Neuronal stem cell (in vitro differentiated cells): Measurements from ENCODE around the gene HNMT.

Source experiments
- DNase-seq: peaks from one replicate; pipeline ENCODE4 v3.0.0-alpha.2; 2013; ENCODE audit warnings: low spot score
- H2AFZ ChIP-seq: one replicate; pipeline ENCODE4 v1.6.1; 2013; ENCODE audit warnings: mild to moderate bottlenecking, low read length, inconsistent platforms
- H2AK5ac ChIP-seq: 2 replicates; pipeline ENCODE4 v1.6.1; 2013; ENCODE audit warnings: low read depth, mild to moderate bottlenecking, inconsistent platforms, low read length, moderate library complexity, mixed read lengths
- H2BK120ac ChIP-seq: 2 replicates; pipeline ENCODE4 v1.6.1; 2013; ENCODE audit warnings: low read depth, mild to moderate bottlenecking, inconsistent platforms, low read length, moderate library complexity, mixed read lengths
- H2BK12ac ChIP-seq: one replicate; pipeline ENCODE4 v1.6.1; 2013; ENCODE audit warnings: low read length, inconsistent platforms
- H2BK15ac ChIP-seq: 2 replicates; pipeline ENCODE4 v1.6.1; 2013; ENCODE audit warnings: mild to moderate bottlenecking, low read length, inconsistent platforms, mixed read lengths
- H2BK5ac ChIP-seq: one replicate; pipeline ENCODE4 v1.6.1; 2013; ENCODE audit warnings: inconsistent platforms, mild to moderate bottlenecking, low read length, moderate library complexity
- H3K14ac ChIP-seq: one replicate; pipeline ENCODE4 v1.6.1; 2013; ENCODE audit warnings: low read length, inconsistent platforms
- H3K18ac ChIP-seq: 2 replicates; pipeline ENCODE4 v1.6.1; 2013; ENCODE audit warnings: low read length, inconsistent platforms
- H3K23ac ChIP-seq: 2 replicates; pipeline ENCODE4 v1.6.1; 2013; ENCODE audit warnings: low read depth, mild to moderate bottlenecking, mixed read lengths, low read length, inconsistent platforms; ENCODE audit not compliant: poor library complexity
- H3K27ac ChIP-seq: replicated peaks from 3 replicates; pipeline ENCODE4 v1.5.1; 2013; ENCODE audit warnings: low read length, inconsistent platforms
- H3K27me3 ChIP-seq, 3 experiments: 2 replicates each; pipeline ENCODE4 v1.6.1; 2013; ENCODE audit warnings: low read length in 3 of 3, mild to moderate bottlenecking in 2 of 3, inconsistent platforms in 1 of 3, low read depth in 1 of 3, mixed read lengths in 1 of 3, moderate library complexity in 1 of 3; ENCODE audit not compliant: control insufficient read depth in 3 of 3, insufficient read depth in 3 of 3
- H3K36me3 ChIP-seq, 2 donors: replicated peaks in 1 of 2; 2 replicates each; pipeline ENCODE4 v1.6.1; 2013; ENCODE audit warnings: low read length in 2 of 2; ENCODE audit not compliant: control insufficient read depth in 2 of 2, insufficient read depth in 2 of 2
- H3K4ac ChIP-seq: 2 replicates; pipeline ENCODE4 v1.6.1; 2013; ENCODE audit warnings: inconsistent platforms, mild to moderate bottlenecking, low read length, moderate library complexity
- H3K4me1 ChIP-seq, 2 donors: 1 replicate in 1 of 2; 2 replicates in 1 of 2; pipeline ENCODE4 v1.6.1; 2013; ENCODE audit warnings: low read length in 2 of 2, low read depth in 1 of 2; ENCODE audit not compliant: control insufficient read depth in 2 of 2, insufficient read depth in 1 of 2
- H3K4me2 ChIP-seq: one replicate; pipeline ENCODE4 v1.6.1; 2013; ENCODE audit warnings: mild to moderate bottlenecking, low read length, inconsistent platforms; ENCODE audit not compliant: insufficient read depth, poor library complexity, severe bottlenecking
- H3K4me3 ChIP-seq, 2 donors: 2 replicates each; pipeline ENCODE4 v1.5.1; 2013; ENCODE audit warnings: low read length in 2 of 2, mild to moderate bottlenecking in 2 of 2, inconsistent platforms in 1 of 2, moderate library complexity in 1 of 2
- H3K79me1 ChIP-seq: one replicate; pipeline ENCODE4 v1.6.1; 2013; ENCODE audit warnings: low read depth, mild to moderate bottlenecking, inconsistent platforms, low read length, moderate library complexity
- H3K9ac ChIP-seq: one replicate; pipeline ENCODE4 v1.6.1; 2013; ENCODE audit warnings: mild to moderate bottlenecking, low read depth, low read length, inconsistent platforms; ENCODE audit not compliant: poor library complexity
- H3K9me3 ChIP-seq, 2 donors: replicated peaks in 1 of 2; 2 replicates each; pipeline versions ENCODE3 to v1.6.1; 2013; ENCODE audit warnings: low read length in 2 of 2, mild to moderate bottlenecking in 2 of 2, inconsistent platforms in 1 of 2, low read depth in 1 of 2, mixed read lengths in 1 of 2, moderate library complexity in 1 of 2; ENCODE audit not compliant: control insufficient read depth in 2 of 2, insufficient read depth in 1 of 2
- H4K8ac ChIP-seq: one replicate; pipeline ENCODE4 v1.6.1; 2013; ENCODE audit warnings: low read depth, mild to moderate bottlenecking, inconsistent platforms, low read length, moderate library complexity
- H4K91ac ChIP-seq: one replicate; pipeline ENCODE4 v1.6.1; 2013; ENCODE audit warnings: low read length, low read depth, mild to moderate bottlenecking, inconsistent platforms; ENCODE audit not compliant: poor library complexity
- WGBS, 2 donors: extraction: QIAGEN DNeasy Blood & Tissue Kit; methylation state at CpG; one replicate each; pipeline ENCODE4 v1.1.7; 2013; ENCODE audit warnings: missing lambda C conversion rate in 2 of 2, mixed read lengths in 1 of 2; ENCODE audit not compliant: insufficient read length in 2 of 2, insufficient replicate concordance in 1 of 2; ENCODE audit errors: extremely low coverage in 2 of 2; 5-methylcytosine and 5-hydroxymethylcytosine counted together

The HNMT gene

GRCh38 chr2:138012968-138013367 is 48.7 kb downstream of the HNMT start:
- Histone ChIP-seq H2AK5ac (no peak overlapping the region), H2BK15ac (no peak overlapping the region), H3K27me3 (no peaks in the 10 kb centered on the region), H3K4me2 (no peak overlapping the region), H2BK120ac (no peak overlapping the region), H4K8ac (no peak overlapping the region), H2BK12ac (no peak overlapping the region), H3K27ac (no peak overlapping the region), H3K9me3 (no peaks in the 10 kb centered on the region), H3K23ac (no peak overlapping the region), H4K91ac (no peak overlapping the region), H3K4ac (no peak overlapping the region), H3K79me1 (no peaks in the 10 kb centered on the region), H3K4me3 (no peak overlapping the region), H2BK5ac (no peak overlapping the region), H3K9ac (no peak overlapping the region), H3K14ac (no peak overlapping the region), H3K4me1 (no peaks in the 10 kb centered on the region), H3K36me3 (no peaks in the 10 kb centered on the region), H3K18ac (no peak overlapping the region), H2AFZ (no peak overlapping the region)
- no CpG with 5 or more reads among the region's 3 CpGs for WGBS, 2 donors
- no peak for DNase-seq

GRCh38 chr2:138013639-138014038 is 49.4 kb downstream of the HNMT start:
- Histone ChIP-seq H3K9ac (no peak overlapping the region), H2AFZ (no peak overlapping the region), H3K27me3 (no peaks in the 10 kb centered on the region), H2BK12ac (no peak overlapping the region), H3K9me3 (no peaks in the 10 kb centered on the region), H3K4me1 (no peaks in the 10 kb centered on the region), H4K91ac (no peak overlapping the region), H3K23ac (no peak overlapping the region), H2BK15ac (no peak overlapping the region), H3K18ac (no peak overlapping the region), H3K4ac (no peak overlapping the region), H2AK5ac (no peak overlapping the region), H2BK120ac (no peak overlapping the region), H3K4me2 (no peak overlapping the region), H3K79me1 (no peaks in the 10 kb centered on the region), H3K4me3 (no peak overlapping the region), H3K36me3 (no peaks in the 10 kb centered on the region), H3K14ac (no peak overlapping the region), H2BK5ac (no peak overlapping the region), H4K8ac (no peak overlapping the region), H3K27ac (no peak overlapping the region)
- DNase-seq = no peak
- no CpG with 5 or more reads among the region's 2 CpGs for WGBS, 2 donors

GRCh38 chr2:138015494-138015893 is 51.2 kb downstream of the HNMT start:
- H2BK120ac ChIP-seq = no peak overlapping the region
- no peak overlapping the region for H2BK12ac ChIP-seq
- no peak overlapping the region for H3K23ac ChIP-seq
- WGBS, 2 donors = no CpG with 5 or more reads among the region's 3 CpGs
- H3K14ac ChIP-seq = no peak overlapping the region
- no peak overlapping the region for H4K91ac ChIP-seq
- no peak for DNase-seq
- no peak overlapping the region for H2BK15ac ChIP-seq
- no peak overlapping the region for H2AFZ ChIP-seq
- H3K18ac ChIP-seq = no peak overlapping the region
- H3K36me3 ChIP-seq = no peaks in the 10 kb centered on the region
- no peak overlapping the region for H3K4ac ChIP-seq
- no peaks in the 10 kb centered on the region for H3K9me3 ChIP-seq
- H3K27me3 ChIP-seq = no peaks in the 10 kb centered on the region
- H3K4me2 ChIP-seq = no peak overlapping the region
- H4K8ac ChIP-seq = no peak overlapping the region
- H3K9ac ChIP-seq = no peak overlapping the region
- H3K79me1 ChIP-seq = no peaks in the 10 kb centered on the region
- H2AK5ac ChIP-seq = no peak overlapping the region
- no peak overlapping the region for H2BK5ac ChIP-seq
- no peak overlapping the region for H3K27ac ChIP-seq
- no peak overlapping the region for H3K4me3 ChIP-seq
- no peaks in the 10 kb centered on the region for H3K4me1 ChIP-seq

- no peak overlapping the region for H4K91ac ChIP-seq
- H3K27ac ChIP-seq = no peak overlapping the region
- no peak overlapping the region for H2AK5ac ChIP-seq
- H3K23ac ChIP-seq = no peak overlapping the region
- no peak overlapping the region for H3K4ac ChIP-seq
- no peaks in the 10 kb centered on the region for H3K27me3 ChIP-seq
- no peak overlapping the region for H2AFZ ChIP-seq
- H2BK12ac ChIP-seq = no peak overlapping the region
- no peak overlapping the region for H2BK120ac ChIP-seq
- no peaks in the 10 kb centered on the region for H3K4me1 ChIP-seq
- no CpG with 5 or more reads among the region's 3 CpGs for WGBS, 2 donors
- H3K9me3 ChIP-seq = no peaks in the 10 kb centered on the region
- H3K14ac ChIP-seq = no peak overlapping the region
- H3K4me3 ChIP-seq = no peak overlapping the region
- H2BK5ac ChIP-seq = no peak overlapping the region
- no peak overlapping the region for H4K8ac ChIP-seq
- no peaks in the 10 kb centered on the region for H3K79me1 ChIP-seq
- H3K9ac ChIP-seq = no peak overlapping the region
- no peak overlapping the region for H3K18ac ChIP-seq
- no peak overlapping the region for H2BK15ac ChIP-seq
- no peaks in the 10 kb centered on the region for H3K36me3 ChIP-seq
- no peak overlapping the region for H3K4me2 ChIP-seq
- DNase-seq = no peak
Measured at GRCh38 chr2:138016351-138017087, 52.2 kb downstream of the HNMT start.
